HG02588 (cell line): ENCODE data around the gene KCNJ16.

Experiments used
- ATAC-seq: cut with Tn5 transposase; IDR thresholded peaks from one replicate; pipeline ENCODE4 v1.9.1; 2021; ENCODE audit warnings: mild to moderate bottlenecking, moderate library complexity; ENCODE audit not compliant: unreplicated experiment

The KCNJ16 gene

DNA sequence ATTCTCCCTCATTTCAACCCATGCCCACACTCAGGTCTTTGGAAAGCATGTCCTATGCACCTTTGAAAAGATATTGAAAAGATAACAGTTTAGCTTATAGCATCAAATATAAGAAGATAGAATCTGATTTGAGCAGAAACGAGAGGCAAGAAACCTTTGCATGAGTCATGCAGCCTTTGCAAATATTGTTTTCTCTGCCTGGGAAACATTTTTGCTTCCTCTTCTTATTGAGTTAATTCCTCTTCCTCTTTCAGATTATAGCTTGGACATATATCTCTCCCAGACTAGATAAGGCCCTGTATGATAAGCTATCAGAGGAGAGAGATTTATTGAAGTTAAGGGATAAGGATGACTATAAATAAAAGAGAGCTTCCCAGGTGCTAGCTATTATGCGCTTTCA lies 48.2 kb downstream of the KCNJ16 start:
- ATAC-seq = no peak

DNA sequence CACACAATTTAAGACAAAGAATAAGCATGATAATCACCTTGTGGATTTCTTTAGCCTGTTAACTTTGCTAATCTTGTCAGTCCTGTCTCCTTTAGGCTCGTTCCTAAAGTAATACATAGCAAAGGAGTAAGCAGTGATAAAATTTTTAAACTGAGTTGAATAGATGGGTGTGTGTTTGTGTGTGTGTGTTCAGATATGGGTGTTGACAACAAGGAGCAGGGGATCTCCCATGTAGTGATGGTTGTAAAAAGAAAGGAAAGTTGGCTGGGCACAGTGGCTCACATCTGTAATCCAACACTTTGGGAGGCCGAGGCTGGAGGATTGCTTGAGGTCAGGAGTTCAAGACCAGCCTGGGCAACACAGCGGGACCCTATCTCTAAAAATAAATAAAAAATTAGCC lies 49.7 kb downstream of the KCNJ16 start:
- no peak for ATAC-seq

DNA sequence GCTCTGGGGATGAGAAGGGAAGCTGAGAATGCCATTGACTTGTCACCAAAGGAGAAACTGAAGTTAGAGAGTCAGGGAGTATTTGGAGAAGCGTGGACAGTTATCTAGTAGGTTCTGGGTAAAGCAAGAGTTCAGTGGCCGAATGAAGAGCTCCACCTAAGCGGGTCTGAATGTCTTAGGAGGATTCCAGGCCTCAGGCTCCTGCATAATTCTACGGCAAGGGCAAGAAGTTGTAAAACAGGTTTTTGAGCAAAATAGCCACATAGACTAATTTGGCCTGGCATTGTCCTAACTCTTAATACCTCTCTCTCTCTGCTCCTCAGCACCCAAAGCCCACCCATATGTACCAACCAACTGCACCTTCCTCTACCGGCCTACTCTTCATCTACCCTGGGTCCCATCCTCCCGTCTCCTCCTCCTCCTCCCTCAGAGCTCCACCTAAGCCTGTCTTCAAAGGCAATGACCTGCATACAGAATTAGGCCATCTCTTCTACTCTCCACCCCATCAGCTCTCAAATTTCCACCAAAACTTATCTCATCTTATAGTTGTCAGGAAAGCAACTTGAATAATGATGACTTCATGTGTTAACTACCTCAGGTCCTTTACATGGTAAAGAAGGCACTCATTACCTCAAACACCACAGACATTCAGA lies 52.3 kb downstream of the KCNJ16 start:
- no peak for ATAC-seq

DNA sequence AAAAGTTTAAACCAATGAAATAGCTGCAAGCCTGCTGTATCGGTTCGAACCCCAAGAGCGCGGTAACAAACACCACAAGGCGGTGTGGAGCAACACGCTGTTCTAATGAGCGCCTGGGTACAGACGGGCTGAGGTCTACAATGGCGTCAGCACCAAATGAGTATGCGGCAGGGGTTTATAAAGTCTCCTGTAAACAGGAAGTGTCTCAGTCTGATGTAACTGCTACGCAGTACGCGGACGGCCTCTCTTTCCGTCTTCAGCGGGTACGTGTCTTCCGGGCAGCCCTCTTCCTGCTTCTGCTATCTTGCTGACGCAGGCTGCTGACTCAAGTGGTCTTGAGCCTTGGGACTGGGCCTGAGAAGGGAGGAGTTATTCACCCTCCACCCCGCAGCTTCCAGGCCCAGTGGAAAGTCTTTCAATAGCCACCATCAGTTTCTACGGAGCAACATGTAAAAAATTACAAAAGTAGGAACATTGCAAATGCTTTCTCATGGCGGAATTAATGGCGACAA lies 53.8 kb downstream of the KCNJ16 start:
- ATAC-seq = no peak

DNA sequence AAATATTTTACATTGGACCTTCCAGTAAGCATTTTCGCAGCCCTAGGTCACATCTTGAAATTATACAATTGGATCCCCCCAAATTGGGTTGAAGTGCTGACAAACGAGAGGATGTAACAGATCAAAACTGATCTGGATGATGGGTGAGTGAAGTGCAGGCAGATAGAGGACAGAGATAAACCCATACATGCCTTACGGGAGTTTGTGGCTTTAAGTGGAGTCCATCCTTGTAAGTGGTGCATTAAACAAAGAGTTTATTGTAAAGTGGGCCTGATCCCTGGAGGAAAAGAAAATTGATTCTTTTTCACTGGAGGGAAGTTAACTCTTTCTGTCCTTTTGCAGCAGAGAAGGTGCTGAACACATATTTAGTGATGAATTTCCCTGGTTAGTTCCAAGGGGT lies 55.3 kb downstream of the KCNJ16 start:
- no peak for ATAC-seq

DNA sequence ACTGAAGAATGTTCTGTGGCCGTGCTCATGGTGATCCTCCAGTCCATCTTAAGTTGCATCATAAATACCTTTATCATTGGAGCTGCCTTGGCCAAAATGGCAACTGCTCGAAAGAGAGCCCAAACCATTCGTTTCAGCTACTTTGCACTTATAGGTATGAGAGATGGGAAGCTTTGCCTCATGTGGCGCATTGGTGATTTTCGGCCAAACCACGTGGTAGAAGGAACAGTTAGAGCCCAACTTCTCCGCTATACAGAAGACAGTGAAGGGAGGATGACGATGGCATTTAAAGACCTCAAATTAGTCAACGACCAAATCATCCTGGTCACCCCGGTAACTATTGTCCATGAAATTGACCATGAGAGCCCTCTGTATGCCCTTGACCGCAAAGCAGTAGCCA lies 57.5 kb downstream of the KCNJ16 start:
- ATAC-seq = no peak

DNA sequence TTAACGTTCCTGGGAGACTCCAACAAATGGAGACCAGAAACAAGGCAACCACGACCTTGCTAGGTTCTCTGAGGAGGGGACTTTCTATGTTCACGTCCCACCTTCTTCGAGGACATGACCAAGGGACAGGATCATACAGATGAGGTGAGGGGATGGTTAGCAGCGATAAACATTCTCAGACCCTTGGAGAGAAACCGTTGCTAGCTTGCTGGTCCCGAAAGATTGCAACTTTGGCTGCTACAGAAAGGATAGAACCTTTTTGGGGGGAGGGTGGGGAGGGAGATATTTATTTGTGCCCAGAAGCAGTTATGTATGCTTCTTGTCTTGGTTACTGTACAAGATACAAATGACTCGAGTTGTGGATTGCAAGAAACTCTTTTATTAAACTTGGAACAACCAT lies 59.0 kb downstream of the KCNJ16 start:
- ATAC-seq = no peak

DNA sequence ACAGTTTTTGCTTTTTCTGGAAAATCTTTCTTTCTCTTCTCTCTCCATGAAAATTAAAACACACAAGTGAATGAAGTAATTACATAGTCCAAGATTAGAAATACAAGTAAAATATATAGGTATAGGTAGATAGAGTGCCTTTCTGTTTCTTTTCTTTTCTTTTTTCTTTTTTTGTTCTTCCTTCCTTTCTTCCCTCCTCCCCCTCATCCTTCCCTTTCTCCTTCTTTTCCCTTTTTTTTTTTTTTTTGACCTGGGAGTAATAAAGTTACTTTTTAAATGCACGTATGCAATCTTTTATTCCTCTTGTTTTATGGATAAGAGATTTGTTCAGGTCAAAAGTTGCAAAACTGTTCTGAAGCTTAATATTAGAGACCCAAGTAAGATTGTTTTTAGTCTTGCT lies 59.8 kb downstream of the KCNJ16 start:
- no peak for ATAC-seq

DNA sequence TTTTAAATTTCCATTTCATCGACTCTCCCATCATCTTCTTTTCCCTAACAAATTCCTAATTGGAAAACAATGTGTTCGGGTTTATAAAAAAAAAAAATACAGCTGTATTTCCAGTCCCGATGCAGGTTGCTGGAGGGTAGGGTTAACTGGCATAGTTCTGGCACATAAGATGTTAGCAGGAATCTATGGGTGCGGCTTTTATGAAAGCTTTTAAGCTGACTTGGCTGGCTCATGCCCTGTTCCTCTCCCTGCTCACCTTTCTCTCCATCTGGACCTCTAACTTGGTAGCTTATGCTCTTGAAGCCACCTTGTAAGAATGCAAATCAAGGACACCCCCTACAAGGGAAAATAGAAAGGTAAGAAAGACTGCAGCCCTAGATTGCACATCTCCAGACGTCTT lies 61.1 kb downstream of the KCNJ16 start:
- no peak for ATAC-seq

DNA sequence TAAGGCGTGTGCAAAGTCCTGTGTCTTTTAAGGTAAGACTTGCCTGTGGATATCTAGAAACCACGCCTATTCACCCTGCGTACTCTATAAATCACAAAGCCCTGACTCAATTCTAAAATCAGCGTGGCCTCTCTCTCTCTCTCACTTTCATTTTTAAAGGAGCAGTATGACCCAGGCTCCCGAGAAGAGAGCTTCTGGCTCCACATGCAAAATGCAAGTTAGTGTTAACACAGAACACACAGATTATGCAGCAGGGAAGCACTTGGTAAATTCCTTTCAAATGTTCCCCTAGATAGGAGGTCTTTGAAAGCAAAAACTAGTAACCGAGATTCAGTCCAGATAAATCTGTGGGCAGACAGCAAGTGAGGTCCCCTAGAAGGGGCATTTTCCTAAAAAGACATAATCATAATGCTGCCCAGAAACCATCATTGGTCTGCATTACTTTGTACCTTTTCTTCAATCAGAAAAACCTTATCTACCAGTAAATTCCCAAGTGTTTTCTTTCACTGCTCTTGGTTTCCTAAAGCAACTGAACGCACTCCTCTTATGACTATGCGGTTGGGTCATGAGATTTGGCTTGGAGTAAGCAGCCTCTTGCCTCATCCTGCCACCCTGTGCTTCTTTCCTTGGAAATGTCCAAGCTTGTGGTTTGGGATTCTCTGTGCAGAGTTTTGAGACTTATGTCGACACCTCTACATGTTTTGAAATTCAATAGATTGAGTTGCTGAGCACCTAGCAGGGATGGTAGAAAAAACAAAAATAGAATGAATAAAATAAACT lies 62.6 kb downstream of the KCNJ16 start:
- ATAC-seq = peak; percentile 99

DNA sequence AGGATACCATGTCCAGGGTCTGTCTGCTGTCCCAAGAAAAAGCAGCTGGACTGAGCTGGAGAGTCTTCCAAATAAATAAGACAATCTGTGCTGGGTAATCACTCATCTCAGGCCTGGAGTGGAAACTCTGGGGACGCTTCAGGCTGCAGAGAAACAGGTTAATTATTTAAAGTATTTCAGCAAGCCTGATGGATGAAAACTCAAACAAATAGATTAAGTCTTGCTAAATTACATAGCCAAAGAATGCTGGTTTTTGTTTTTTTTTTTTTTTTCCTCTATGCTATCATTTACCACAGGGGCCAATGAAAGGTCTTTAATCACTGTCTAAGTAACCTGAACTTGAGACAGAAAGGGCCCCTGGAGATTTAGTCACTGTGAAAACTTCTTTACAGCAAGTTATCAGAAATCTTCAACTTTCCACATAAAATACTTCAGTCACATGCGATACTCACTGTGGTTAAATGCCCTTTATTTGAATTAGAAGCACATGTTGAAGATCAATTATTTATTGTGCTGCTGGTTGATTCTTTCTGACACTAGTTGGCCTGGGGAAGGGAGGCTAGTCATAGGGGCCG lies 63.4 kb downstream of the KCNJ16 start:
- ATAC-seq = no peak

DNA sequence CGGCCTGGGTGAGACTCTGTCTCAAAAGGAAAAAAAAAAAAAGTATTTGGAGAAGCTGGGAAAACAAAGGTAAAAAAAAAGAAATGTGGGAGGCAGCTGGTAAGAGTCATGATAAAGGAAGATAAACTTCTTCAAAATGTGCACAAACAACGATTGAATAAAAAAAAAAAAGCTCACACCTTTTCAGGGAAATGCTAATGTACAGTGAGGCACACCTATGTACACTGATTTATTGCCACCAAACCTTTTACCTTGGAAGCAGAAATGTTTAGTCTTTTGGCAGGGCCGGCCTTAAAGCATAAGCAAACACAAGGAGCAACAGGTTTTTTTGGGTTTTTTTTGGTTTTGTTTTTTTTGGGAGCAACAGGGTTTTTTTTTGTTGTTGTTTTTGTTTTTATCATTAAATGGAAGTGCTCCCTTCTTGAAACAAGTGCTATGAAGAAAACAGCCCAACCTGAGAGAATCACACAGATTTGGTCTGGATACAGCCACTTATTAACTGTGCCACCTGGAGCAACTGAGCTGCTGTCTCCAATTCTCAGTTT lies 64.5 kb downstream of the KCNJ16 start:
- ATAC-seq = no peak

DNA sequence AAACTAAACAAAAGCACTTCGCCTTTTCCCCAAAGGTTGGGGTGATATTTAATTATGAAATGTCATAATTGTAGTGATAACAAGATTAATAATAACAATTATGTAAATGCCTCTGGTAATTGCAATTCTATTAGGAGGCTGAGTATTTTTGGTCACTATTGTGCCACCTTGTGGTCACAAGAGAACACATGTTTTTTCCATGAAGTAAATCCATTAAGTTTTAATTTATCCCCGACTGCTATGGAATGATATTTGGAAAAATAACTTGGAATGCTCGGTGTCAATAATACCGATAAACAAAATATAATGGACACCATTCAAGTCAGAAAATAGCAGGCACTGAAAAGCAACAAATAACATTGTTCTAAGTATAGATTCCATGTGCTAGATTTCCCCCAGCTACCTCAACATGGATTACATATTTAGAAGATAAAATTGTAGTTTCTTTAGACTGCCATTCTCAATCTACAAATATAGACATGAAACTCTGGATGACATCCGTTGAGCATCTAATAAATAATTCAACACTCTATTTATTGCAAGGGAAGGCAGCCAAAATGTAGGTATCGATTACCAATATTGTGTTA lies 69.3 kb downstream of the KCNJ16 start:
- no peak for ATAC-seq

DNA sequence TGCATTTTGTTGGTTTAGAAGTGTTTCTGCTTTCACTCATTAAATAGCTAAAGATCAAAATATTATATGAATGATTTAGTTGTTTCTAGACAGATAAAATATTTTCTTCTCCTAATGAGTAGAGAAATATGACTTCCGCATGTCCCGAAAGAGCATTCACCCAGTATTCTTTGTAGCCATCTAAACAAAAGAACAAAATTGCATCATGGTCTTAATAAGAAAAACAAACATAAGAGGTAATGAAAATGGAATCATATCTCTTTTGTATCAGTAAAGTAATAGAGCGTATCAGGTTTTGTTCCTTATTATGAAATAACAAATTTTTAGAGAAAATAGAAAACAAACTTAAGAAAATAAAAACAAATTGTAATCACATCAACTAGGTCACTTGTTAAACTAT lies 78.2 kb downstream of the KCNJ16 start:
- no peak for ATAC-seq

DNA sequence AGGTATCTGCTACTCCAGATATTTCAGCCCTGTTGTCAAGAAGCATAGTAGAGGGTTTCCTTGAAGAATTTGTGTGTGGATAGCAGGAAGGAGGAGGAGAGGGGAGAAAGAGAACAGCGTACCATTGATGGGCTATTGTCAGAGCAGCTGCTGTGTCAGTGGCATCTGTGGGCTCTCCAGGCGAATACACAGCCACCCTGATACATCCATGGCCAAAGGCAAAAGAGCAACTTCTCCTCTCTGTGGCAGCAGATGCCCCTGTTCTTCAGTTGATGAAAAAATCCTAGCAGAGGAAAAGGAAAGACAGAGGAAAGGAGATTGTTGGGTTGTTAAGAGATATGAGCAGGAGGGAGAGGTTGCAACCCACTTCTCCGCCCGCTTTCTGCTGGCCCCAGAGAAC lies 82.1 kb downstream of the KCNJ16 start:
- no peak for ATAC-seq

DNA sequence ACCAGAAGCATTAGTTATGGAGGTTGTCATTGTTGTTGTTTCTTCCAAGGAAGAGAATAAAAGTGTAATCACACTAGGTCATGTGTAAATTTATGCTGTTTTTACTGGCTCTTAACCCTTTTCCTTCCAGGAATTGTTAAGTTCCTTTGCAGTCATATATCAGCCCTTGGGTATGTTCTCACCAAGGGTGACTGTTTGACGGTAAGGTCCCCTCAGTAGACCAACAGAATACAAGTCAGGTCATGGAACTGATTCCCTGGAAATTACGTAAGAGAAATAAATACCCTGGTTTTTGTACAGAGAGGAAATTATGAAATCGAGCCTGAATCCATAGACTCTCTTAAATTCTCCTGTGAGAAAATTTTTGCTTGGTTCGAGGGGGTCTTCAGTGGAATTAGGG lies 83.2 kb downstream of the KCNJ16 start:
- ATAC-seq = no peak

DNA sequence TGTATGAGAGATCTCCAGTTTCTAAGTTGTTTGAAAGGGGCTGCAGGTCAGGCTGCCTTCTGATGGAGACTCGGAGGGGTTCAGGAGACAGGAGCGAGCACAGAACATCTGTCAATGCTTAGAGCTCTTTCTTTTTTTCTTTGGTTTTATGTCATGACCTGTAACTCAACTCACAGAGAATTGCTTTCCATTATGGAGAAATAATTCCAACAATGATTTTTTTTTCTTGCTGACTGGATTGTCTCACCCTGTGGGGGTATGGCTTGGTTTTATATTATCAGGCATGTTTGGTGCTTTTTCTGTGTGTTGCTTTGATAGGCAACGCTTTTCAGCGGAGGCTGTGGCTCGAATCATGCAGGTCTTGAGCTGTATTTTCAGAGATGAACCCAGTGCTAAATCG lies 83.6 kb downstream of the KCNJ16 start:
- no peak for ATAC-seq

DNA sequence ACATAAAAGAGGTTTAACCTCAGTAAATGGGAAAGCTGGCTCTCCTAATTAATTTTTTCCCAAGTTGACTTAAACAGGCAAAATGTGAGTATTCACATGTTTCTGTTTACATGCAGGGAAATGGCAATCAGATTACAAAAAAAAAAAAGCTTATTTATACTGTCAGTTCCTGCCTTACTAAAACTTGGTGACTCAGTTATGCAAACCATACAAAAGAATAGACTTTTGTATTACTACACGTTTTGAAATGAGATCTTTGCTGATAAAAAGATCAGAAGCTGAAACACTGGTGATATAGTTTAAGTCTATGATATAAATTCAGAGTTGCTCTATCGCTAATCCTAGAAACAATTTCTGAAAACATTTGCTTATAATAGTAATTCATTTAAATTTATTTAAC lies 85.0 kb downstream of the KCNJ16 start:
- no peak for ATAC-seq

DNA sequence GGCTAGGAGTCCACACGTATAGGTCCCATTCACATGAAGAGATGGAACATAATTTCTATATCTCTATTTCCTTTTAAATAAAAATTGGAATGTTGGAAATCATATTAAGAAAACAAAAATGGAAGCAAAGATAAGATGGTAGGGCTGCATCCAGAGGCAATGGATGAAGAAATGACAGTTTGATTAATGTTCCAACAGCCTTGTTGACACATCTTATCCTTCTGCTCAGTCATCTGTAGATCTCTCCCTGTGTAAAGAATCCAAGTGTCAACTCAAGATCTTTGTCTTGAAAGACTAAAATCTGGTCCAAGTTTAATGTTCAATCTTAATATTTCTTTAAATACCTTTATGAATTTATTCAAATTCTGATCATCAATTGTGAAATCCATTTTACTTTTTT lies 86.5 kb downstream of the KCNJ16 start:
- ATAC-seq = no peak

DNA sequence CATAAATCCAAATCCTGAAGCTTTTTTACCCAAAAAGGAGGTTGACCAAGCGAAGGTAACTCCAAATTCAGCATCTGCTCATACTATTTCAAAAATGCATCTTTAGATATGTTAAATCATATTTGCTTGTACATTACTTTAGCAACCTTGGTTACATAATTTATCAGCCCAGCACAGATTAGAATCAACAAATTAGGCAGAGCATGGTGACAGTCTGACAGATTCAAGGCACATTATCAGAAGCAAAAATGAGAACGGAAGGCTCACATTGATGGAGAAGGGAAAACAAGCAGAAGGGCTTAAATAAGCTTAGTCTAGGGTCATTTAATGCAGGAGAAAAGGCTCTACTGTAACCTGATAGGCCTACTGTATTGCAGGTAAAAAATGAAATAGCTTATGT lies 90.4 kb downstream of the KCNJ16 start:
- ATAC-seq = no peak

DNA sequence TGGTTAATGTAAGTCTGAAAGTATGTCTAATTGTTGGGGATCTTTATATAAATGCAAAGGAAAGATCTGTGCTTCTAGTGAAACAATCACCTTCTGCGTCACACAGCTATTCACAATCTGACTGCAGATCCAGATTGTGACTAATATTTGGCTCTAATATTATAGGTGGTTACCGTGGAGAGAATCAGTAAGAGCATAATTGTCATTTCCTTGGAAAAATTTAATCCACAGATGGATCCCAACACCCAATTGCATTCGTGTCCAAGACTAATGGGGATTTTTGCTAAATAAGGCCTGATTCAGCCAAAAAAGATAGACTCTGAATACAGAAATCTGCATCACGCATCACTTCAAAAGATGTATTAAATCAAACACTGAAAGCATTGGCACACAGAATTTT lies 91.6 kb downstream of the KCNJ16 start:
- ATAC-seq = no peak
